GM12878 (cell line): Measurements from ENCODE around the gene GRIK5. TPM values are rescaled to one million over a fixed set of nuclear protein-coding genes. Genes with fewer than 3 reads are reported as not detected.

ENCODE experiments used
- ATAC-seq: fragments of 200-7000 bp; cut with Tn5 transposase; 3 replicates; pipeline ENCODE4 v1.9.1; 2020; ENCODE audit warnings: mild to moderate bottlenecking, moderate library complexity
- BruUV-seq: library from RNA; stranded (reverse); fragments of 400-500 nt; replicated peaks from 2 replicates; lab custom pipeline; 2021; lab: Mats Ljungman, UMichigan
- CTCF ChIA-PET: fragments of 300-600 bp; sonication (Branson Sonifier 250); formaldehyde crosslinking; extraction: SDS; loops from one replicate; lab custom pipeline; 2021; ENCODE audit warnings: inconsistent platforms; lab: Yijun Ruan, JAX
- POLR2A ChIA-PET: fragments of 350-600 bp; formaldehyde crosslinking; extraction: SDS; loops from one replicate; lab custom pipeline; 2021; ENCODE audit warnings: inconsistent platforms; lab: Charles Lee
- RAD21 ChIA-PET: fragments of 300-600 bp; sonication (Branson Sonifier 250); formaldehyde crosslinking; loops from one replicate; lab custom pipeline; 2023; ENCODE audit warnings: antibody characterized with exemption; ENCODE audit not compliant: unreplicated experiment; lab: Charles Lee
- SMC1A ChIA-PET: fragments of 300-600 bp; sonication (Branson Sonifier 250); formaldehyde crosslinking; loops from one replicate; lab custom pipeline; 2023; ENCODE audit not compliant: unreplicated experiment, uncharacterized antibody; lab: Charles Lee
- DNase-seq: peaks from one replicate; pipeline ENCODE4 v3.0.0-alpha.2; 2011; ENCODE audit warnings: low read depth, low spot score
- FAIRE-seq: peaks from 3 replicates; lab custom pipeline; 2011; peaks lifted over from hg19 to GRCh38; lab: Jason Lieb, UNC
- H2AFZ ChIP-seq: 2 replicates; pipeline ENCODE4 v1.6.0; 2011; ENCODE audit warnings: low read depth, low read length, control low read depth; ENCODE audit not compliant: control insufficient read depth
- H3K27ac ChIP-seq: 2 replicates; pipeline ENCODE4 v1.5.1; 2011; ENCODE audit warnings: control low read depth; ENCODE audit not compliant: control insufficient read depth, insufficient read depth
- H3K27me3 ChIP-seq, 2 experiments: replicated peaks in 1 of 2; 2 replicates each; pipeline versions ENCODE4 v1.6.0 to v1.6.1; 2011; ENCODE audit warnings: low read length in 1 of 2; ENCODE audit not compliant: control insufficient read depth in 2 of 2, insufficient read depth in 2 of 2
- H3K36me3 ChIP-seq, 2 experiments: 2 replicates each; pipeline ENCODE4 v1.5.1; 2011; ENCODE audit warnings: low read length in 1 of 2; ENCODE audit not compliant: control insufficient read depth in 2 of 2, insufficient read depth in 2 of 2
- H3K4me1 ChIP-seq: 2 replicates; pipeline ENCODE4 v1.6.1; 2011; ENCODE audit warnings: mild to moderate bottlenecking, low read length, moderate library complexity, mixed read lengths; ENCODE audit not compliant: control insufficient read depth, insufficient read depth
- H3K4me2 ChIP-seq: 2 replicates; pipeline ENCODE4 v1.6.0; 2011; ENCODE audit warnings: control low read depth; ENCODE audit not compliant: control insufficient read depth, insufficient read depth
- H3K4me3 ChIP-seq: fragments of 200-600 bp; sonication (generic); 2 replicates; pipeline ENCODE4 v1.5.1; 2016
- H3K79me2 ChIP-seq: 2 replicates; pipeline ENCODE4 v1.6.0; 2011; ENCODE audit warnings: low read length; ENCODE audit not compliant: control insufficient read depth, insufficient read depth
- H3K9ac ChIP-seq: 2 replicates; pipeline ENCODE4 v1.8.0; 2011; ENCODE audit warnings: low read length, control low read depth, mixed read lengths; ENCODE audit not compliant: control insufficient read depth, insufficient read depth
- H3K9me3 ChIP-seq: replicated peaks from 3 replicates; pipeline ENCODE4 v1.5.1; 2011; ENCODE audit warnings: mild to moderate bottlenecking, low read length; ENCODE audit not compliant: control insufficient read depth, insufficient read depth
- H4K20me1 ChIP-seq: 2 replicates; pipeline ENCODE4 v1.6.0; 2011; ENCODE audit not compliant: control insufficient read depth, insufficient read depth
- EZH2 ChIP-seq: IDR thresholded peaks from 2 replicates; pipeline ENCODE4 v1.6.1; 2012; ENCODE audit warnings: low read depth, mild to moderate bottlenecking, control low read depth, inconsistent platforms, low read length, borderline replicate concordance; ENCODE audit not compliant: control insufficient read depth
- IKZF1 ChIP-seq: fragments of 450-650 bp; conservative IDR thresholded peaks from 2 replicates; pipeline ENCODE4 v1.6.1; 2017; ENCODE audit warnings: antibody characterized with exemption, mild to moderate bottlenecking
- MEF2B ChIP-seq: fragments of 450-650 bp; IDR thresholded peaks from 2 replicates; pipeline ENCODE4 v1.6.1; 2018; ENCODE audit warnings: mild to moderate bottlenecking, moderate library complexity; ENCODE audit not compliant: partially characterized antibody, poor library complexity, severe bottlenecking
- WGBS: methylation state at CpG from one replicate; pipeline ENCODE4 v1.1.6; 2016; ENCODE audit warnings: low lambda C conversion rate; ENCODE audit not compliant: insufficient replicate concordance, insufficient coverage; ENCODE audit errors: missing lambda C conversion rate; 5-methylcytosine and 5-hydroxymethylcytosine counted together
- in situ Hi-C: fragments of 300-500 bp; cut with MboI; formaldehyde crosslinking; loops from 9 replicates; pipeline ENCODE4 v1.14.3; 2018; ENCODE audit warnings: mixed read lengths
- intact Hi-C: fragments of 100-400 bp; cut with micrococcal nuclease; formaldehyde crosslinking; loops from one replicate; pipeline ENCODE4 v1.14.2; 2022; ENCODE audit not compliant: unreplicated experiment
- polyA plus RNA-seq, 11 experiments: library from polyadenylated mRNA; depleted of rRNA in 4 of 11; unstranded in 6 of 11; stranded (reverse) in 5 of 11; fragments of >200 nt; fragmentation: Nextera tagmentation in 4 of 11; fragmentation: Illumina TruSeq in 1 of 11; extraction: Ambion mirVana in 4 of 11; extraction: Trizol in 1 of 11; gene quantifications; 1 replicate in 1 of 11; 2 replicates in 10 of 11; pipeline versions ENCODE4 v1.2.1 to v1.2.3, GENCODE V29; 2011 to 2016; ENCODE audit warnings: inconsistent platforms in 2 of 11, missing spikeins in 2 of 11, low read depth in 1 of 11
- total RNA-seq, 4 experiments: library from RNA; depleted of rRNA in 3 of 4; stranded (reverse); fragments of >200 nt in 3 of 4; fragmentation: Illumina TruSeq in 1 of 4; extraction: Trizol in 1 of 4; gene quantifications; 2 replicates each; pipeline versions ENCODE4 v1.2.1 to v1.2.3, GENCODE V29; 2013 to 2021
- TF ChIP-seq, protein P1 (sequence below): IDR thresholded peaks from 2 replicates; pipeline ENCODE4 v1.6.1; 2012; ENCODE audit warnings: mild to moderate bottlenecking, low read depth, low read length

GRIK5 gene
- total and polyA plus RNA-seq, 10 of the 15 experiments (the other 5 are each of a cell fraction or from before 2014, with no cell fraction given): 0.03 to 0.23 (median 0.07) TPM; not detected in 3

DNA sequence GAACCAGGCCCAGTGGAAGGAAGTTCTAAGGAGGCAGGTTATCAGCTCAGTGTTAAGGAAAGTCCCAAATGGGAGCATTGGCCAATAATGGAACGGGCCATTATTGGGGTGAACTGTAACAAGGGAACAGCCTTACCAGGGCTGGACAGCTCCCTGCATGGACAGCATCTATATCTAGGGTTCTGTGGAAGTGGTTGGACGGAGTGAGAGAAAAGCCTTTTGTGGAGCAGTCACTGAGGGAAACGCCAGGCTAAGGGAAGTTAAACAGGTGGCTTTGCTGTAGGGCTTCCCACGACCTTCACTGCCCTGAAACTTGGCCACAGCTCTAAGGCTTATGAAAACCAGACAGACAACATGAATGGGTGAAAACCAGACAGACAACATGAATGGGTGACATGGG is 45.2 kb upstream of the GRIK5 start:
- Histone ChIP-seq H3K27ac (peak overlapping the region; percentile 88), H4K20me1 (no peaks in the 10 kb centered on the region), H3K4me3 (no peak overlapping the region), H3K9me3 (no peaks in the 10 kb centered on the region), H3K36me3 (peaks cover 15 to 36% of the 10 kb centered on the region in 2 experiments), H3K4me2 (peak overlapping the region; percentile 89), H3K9ac (no peak overlapping the region; the same call in 1 of the 2 replicates), H3K79me2 (no peaks in the 10 kb centered on the region; the same call in 1 of the 2 replicates), H3K27me3 (no peaks in the 10 kb centered on the region), H2AFZ (no peak overlapping the region), H3K4me1 (peaks cover 45% of the 10 kb centered on the region)
- SMC1A ChIA-PET: interaction anchor here (1.5 to 10.2 kb wide), 6 partner anchors 10 to 164 kb away, joined by 3 to 223 read pairs (median 10); partner anchors contain the start of gene POU2F2
- no TSS peak for BruUV-seq
- DNase-seq: no peak
- POLR2A ChIA-PET: interaction anchor here (1.1 to 5.1 kb wide), 5 partner anchors 9 to 128 kb away, joined by 4 to 75 read pairs (median 30); partner anchors contain the start of genes GSK3A, POU2F2 and ZNF574
- CTCF ChIA-PET: interaction anchor here (1.4 to 10.9 kb wide), 10 partner anchors 7 to 323 kb away, joined by 5 to 197 read pairs (median 14); partner anchors contain the start of gene POU2F2
- in situ Hi-C loops (no loop called here), intact Hi-C loops (no loop called here)
- FAIRE-seq: no peak
- no peak for ATAC-seq
- TF ChIP-seq, protein P1, sequence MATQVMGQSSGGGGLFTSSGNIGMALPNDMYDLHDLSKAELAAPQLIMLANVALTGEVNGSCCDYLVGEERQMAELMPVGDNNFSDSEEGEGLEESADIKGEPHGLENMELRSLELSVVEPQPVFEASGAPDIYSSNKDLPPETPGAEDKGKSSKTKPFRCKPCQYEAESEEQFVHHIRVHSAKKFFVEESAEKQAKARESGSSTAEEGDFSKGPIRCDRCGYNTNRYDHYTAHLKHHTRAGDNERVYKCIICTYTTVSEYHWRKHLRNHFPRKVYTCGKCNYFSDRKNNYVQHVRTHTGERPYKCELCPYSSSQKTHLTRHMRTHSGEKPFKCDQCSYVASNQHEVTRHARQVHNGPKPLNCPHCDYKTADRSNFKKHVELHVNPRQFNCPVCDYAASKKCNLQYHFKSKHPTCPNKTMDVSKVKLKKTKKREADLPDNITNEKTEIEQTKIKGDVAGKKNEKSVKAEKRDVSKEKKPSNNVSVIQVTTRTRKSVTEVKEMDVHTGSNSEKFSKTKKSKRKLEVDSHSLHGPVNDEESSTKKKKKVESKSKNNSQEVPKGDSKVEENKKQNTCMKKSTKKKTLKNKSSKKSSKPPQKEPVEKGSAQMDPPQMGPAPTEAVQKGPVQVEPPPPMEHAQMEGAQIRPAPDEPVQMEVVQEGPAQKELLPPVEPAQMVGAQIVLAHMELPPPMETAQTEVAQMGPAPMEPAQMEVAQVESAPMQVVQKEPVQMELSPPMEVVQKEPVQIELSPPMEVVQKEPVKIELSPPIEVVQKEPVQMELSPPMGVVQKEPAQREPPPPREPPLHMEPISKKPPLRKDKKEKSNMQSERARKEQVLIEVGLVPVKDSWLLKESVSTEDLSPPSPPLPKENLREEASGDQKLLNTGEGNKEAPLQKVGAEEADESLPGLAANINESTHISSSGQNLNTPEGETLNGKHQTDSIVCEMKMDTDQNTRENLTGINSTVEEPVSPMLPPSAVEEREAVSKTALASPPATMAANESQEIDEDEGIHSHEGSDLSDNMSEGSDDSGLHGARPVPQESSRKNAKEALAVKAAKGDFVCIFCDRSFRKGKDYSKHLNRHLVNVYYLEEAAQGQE: peak; percentile 83
- no peak for TF ChIP-seq MEF2B
- no peak for TF ChIP-seq EZH2
- TF ChIP-seq IKZF1: 0 out of 2 replicates have a peak, but pooled peaks have one; percentile 10
- 52% methylated on average over 4 of the region's 4 CpGs for WGBS
- RAD21 ChIA-PET: interaction anchor here (2.0 to 6.5 kb wide), 6 partner anchors 8 to 164 kb away, joined by 8 to 92 read pairs (median 30); partner anchors contain the start of gene POU2F2
